GM12878 (cell line): Measurements from ENCODE around the gene POR.

Source experiments
- BCL11A ChIP-seq: IDR thresholded peaks from 2 replicates; pipeline ENCODE4 v1.6.1; 2011; ENCODE audit warnings: low read depth, low read length
- EP300 ChIP-seq, 2 experiments: fragments of 150-350 bp in 1 of 2; IDR thresholded peaks; 2 replicates each; pipeline ENCODE4 v1.6.1; 2011 to 2012; ENCODE audit warnings: low read depth in 2 of 2, low read length in 2 of 2, borderline replicate concordance in 1 of 2, improper control_type of control experiment in 1 of 2, inconsistent platforms in 1 of 2; ENCODE audit not compliant: control insufficient read depth in 1 of 2
- JUND ChIP-seq: IDR thresholded peaks from 2 replicates; pipeline ENCODE4 v1.6.1; 2012; ENCODE audit warnings: low read depth, mild to moderate bottlenecking, low read length, improper control_type of control experiment, moderate library complexity
- MTA3 ChIP-seq: IDR thresholded peaks from 2 replicates; pipeline ENCODE4 v1.6.1; 2012; ENCODE audit warnings: low read length, inconsistent platforms, borderline replicate concordance
- POLR2A ChIP-seq: IDR thresholded peaks from 2 replicates; pipeline ENCODE4 v1.6.1; 2011; ENCODE audit warnings: low read depth, mild to moderate bottlenecking, low read length
- STAT1 ChIP-seq: fragments of 450-650 bp; conservative IDR thresholded peaks from 2 replicates; pipeline ENCODE4 v1.6.1; 2014; ENCODE audit warnings: antibody characterized with exemption, mild to moderate bottlenecking
- ZBTB4 ChIP-seq: fragments of 450-650 bp; formaldehyde crosslinking; IDR thresholded peaks from 2 replicates; pipeline ENCODE4 v1.4.0; 2022; ENCODE audit warnings: mild to moderate bottlenecking, moderate library complexity
- TF ChIP-seq, protein P1 (sequence below): IDR thresholded peaks from 2 replicates; pipeline ENCODE4 v1.6.1; 2012; ENCODE audit warnings: low read depth, low read length, improper control_type of control experiment
- TF ChIP-seq, protein P2 (sequence below), 3 experiments: IDR thresholded peaks in 2 of 3; conservative IDR thresholded peaks in 1 of 3; 2 replicates each; pipeline ENCODE4 v1.5.1; 2011; ENCODE audit warnings: low read depth in 3 of 3, low read length in 3 of 3, mild to moderate bottlenecking in 3 of 3, control low read depth in 2 of 3, moderate library complexity in 2 of 3, inconsistent platforms in 1 of 3, mixed read lengths in 1 of 3; ENCODE audit not compliant: control insufficient read depth in 2 of 3, insufficient read depth in 1 of 3; ENCODE audit errors: extremely low read depth in 1 of 3

GRCh38 chr7:75987026-75987804 lies 72.3 kb downstream of the POR start:
- TF ChIP-seq JUND (no peak), MTA3 (no peak), EP300 (IDR thresholded peaks at IDR 0.05; ENCODE audit: borderline replicate concordance in 1 of 2, control insufficient read depth in 1 of 2, low read depth in 2 of 2, low read length in 2 of 2) (no peak), ZBTB4 (no peak), STAT1 (no peak), BCL11A (no peak), POLR2A (peak; percentile 16; the same call in 1 of the 2 replicates)
- TF ChIP-seq, protein P1, sequence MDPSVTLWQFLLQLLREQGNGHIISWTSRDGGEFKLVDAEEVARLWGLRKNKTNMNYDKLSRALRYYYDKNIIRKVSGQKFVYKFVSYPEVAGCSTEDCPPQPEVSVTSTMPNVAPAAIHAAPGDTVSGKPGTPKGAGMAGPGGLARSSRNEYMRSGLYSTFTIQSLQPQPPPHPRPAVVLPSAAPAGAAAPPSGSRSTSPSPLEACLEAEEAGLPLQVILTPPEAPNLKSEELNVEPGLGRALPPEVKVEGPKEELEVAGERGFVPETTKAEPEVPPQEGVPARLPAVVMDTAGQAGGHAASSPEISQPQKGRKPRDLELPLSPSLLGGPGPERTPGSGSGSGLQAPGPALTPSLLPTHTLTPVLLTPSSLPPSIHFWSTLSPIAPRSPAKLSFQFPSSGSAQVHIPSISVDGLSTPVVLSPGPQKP: no peak
- TF ChIP-seq, protein P2, sequence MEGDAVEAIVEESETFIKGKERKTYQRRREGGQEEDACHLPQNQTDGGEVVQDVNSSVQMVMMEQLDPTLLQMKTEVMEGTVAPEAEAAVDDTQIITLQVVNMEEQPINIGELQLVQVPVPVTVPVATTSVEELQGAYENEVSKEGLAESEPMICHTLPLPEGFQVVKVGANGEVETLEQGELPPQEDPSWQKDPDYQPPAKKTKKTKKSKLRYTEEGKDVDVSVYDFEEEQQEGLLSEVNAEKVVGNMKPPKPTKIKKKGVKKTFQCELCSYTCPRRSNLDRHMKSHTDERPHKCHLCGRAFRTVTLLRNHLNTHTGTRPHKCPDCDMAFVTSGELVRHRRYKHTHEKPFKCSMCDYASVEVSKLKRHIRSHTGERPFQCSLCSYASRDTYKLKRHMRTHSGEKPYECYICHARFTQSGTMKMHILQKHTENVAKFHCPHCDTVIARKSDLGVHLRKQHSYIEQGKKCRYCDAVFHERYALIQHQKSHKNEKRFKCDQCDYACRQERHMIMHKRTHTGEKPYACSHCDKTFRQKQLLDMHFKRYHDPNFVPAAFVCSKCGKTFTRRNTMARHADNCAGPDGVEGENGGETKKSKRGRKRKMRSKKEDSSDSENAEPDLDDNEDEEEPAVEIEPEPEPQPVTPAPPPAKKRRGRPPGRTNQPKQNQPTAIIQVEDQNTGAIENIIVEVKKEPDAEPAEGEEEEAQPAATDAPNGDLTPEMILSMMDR (IDR thresholded peaks at IDR 0.05 in 2 of 3, conservative IDR thresholded peaks at IDR 0.05 in 1 of 3; ENCODE audit: control insufficient read depth in 2 of 3, extremely low read depth in 1 of 3, insufficient read depth in 1 of 3, low read depth in 3 of 3, low read length in 3 of 3): no peak
